K562 (cell line): Measurements from ENCODE around the gene CCR7. TPM values are rescaled to one million over a fixed set of nuclear protein-coding genes. Genes with fewer than 3 reads are reported as not detected.

Experiments used
- CUX1 ChIP-seq: fragments of 200-800 bp; sonication (Bioruptor generic); IDR thresholded peaks from 2 replicates; pipeline ENCODE4 v1.6.1; 2016; ENCODE audit warnings: missing genetic modification characterization, missing compliant biosample characterization
- PPARD ChIP-seq: fragments of 250-450 bp; sonication (Bioruptor Pico); IDR thresholded peaks from 2 replicates; pipeline ENCODE4 v1.8.0; 2022; ENCODE audit warnings: inconsistent platforms, mild to moderate bottlenecking, moderate library complexity
- REST ChIP-seq, 2 experiments: fragments of 450-650 bp; formaldehyde crosslinking in 1 of 2; IDR thresholded peaks; 2 replicates each; pipeline versions ENCODE4 v1.4.0 to v1.6.1; 2014 to 2020; ENCODE audit warnings: mild to moderate bottlenecking in 2 of 2, borderline replicate concordance in 1 of 2, low read depth in 1 of 2
- USF1 ChIP-seq: sonication (generic); formaldehyde crosslinking; IDR thresholded peaks from 2 replicates; pipeline ENCODE4 v1.9.0; 2022; ENCODE audit warnings: mild to moderate bottlenecking, missing genetic modification reagents
- ZNF23 ChIP-seq: fragments of 250-450 bp; sonication (Bioruptor Pico); IDR thresholded peaks from 2 replicates; pipeline ENCODE4 v1.4.0; 2020; ENCODE audit warnings: mild to moderate bottlenecking
- ZNF263 ChIP-seq: sonication (generic); formaldehyde crosslinking; IDR thresholded peaks from 2 replicates; pipeline ENCODE4 v1.8.0; 2022; ENCODE audit warnings: mild to moderate bottlenecking, missing genetic modification reagents, borderline replicate concordance
- ZNF449 ChIP-seq: fragments of 250-450 bp; sonication (Bioruptor Pico); IDR thresholded peaks from 2 replicates; pipeline ENCODE4 v1.8.0; 2022; ENCODE audit warnings: moderate library complexity, mild to moderate bottlenecking, inconsistent platforms
- ZNF77 ChIP-seq: fragments of 250-450 bp; sonication (Bioruptor Pico); IDR thresholded peaks from 2 replicates; pipeline ENCODE4 v1.5.0; 2020
- polyA plus RNA-seq, 8 experiments: library from polyadenylated mRNA; depleted of rRNA in 4 of 8; stranded (reverse) in 5 of 8; unstranded in 3 of 8; fragments of >200 nt; fragmentation: Nextera tagmentation in 2 of 8; fragmentation: Illumina TruSeq in 1 of 8; extraction: Ambion mirVana in 2 of 8; extraction: Trizol in 1 of 8; gene quantifications; 2 replicates each; pipeline versions ENCODE4 v1.2.1 to v1.2.3, GENCODE V29; 2011 to 2014; ENCODE audit warnings: inconsistent platforms in 1 of 8, missing spikeins in 1 of 8
- total RNA-seq, 7 experiments: library from RNA; depleted of rRNA in 6 of 7; stranded (reverse); fragments of >200 nt in 6 of 7; fragmentation: Illumina TruSeq in 2 of 7; extraction: Trizol in 2 of 7; gene quantifications; 2 replicates each; pipeline versions ENCODE4 v1.2.1 to v1.2.3, GENCODE V29; 2011 to 2021; ENCODE audit warnings: low replicate concordance in 1 of 7

Gene CCR7
- total and polyA plus RNA-seq, 9 of the 15 experiments (the other 6 are each of a cell fraction or from before 2014, with no cell fraction given) = 0.14 to 1.4 (median 0.56) TPM

- no peak for TF ChIP-seq REST (IDR thresholded peaks at IDR 0.05; ENCODE audit: borderline replicate concordance)
- TF ChIP-seq REST (CRISPR knock-in tag; IDR thresholded peaks at IDR 0.05; ENCODE audit: low read depth) = no peak
- no peak for TF ChIP-seq PPARD (CRISPR knock-in tag)
- TF ChIP-seq ZNF23 = no peak
- TF ChIP-seq ZNF77 (CRISPR knock-in tag) = no peak
- no peak for TF ChIP-seq CUX1 (CRISPR knock-in tag)
- TF ChIP-seq ZNF449 (CRISPR knock-in tag) = no peak
- TF ChIP-seq ZNF263 (CRISPR knock-in tag) = no peak
- TF ChIP-seq USF1 (CRISPR knock-in tag) = no peak
These were observed 8.3 kb downstream of the CCR7 start (continued) for GRCh38 chr17:40556884-40557414.
